Osteocyte (in vitro differentiated cells): ENCODE data around the gene ARMC12. TPM values are rescaled to one million over a fixed set of nuclear protein-coding genes. Genes with fewer than 3 reads are reported as not detected.

Experiments
- DNase-seq: peaks from one replicate; pipeline ENCODE4 v3.0.0; 2021; ENCODE audit warnings: mixed read lengths; ENCODE audit not compliant: unreplicated experiment; ENCODE audit errors: extremely low spot score
- H3K27ac Mint-ChIP-seq: one replicate; pipeline ENCODE4 v1.8.0; 2021; ENCODE audit warnings: mild to moderate bottlenecking, mixed read lengths; ENCODE audit not compliant: unreplicated experiment
- H3K27me3 Mint-ChIP-seq: one replicate; pipeline ENCODE4 v1.8.0; 2021; ENCODE audit warnings: mixed read lengths; ENCODE audit not compliant: unreplicated experiment
- H3K36me3 Mint-ChIP-seq: one replicate; pipeline ENCODE4 v1.8.0; 2021; ENCODE audit warnings: mixed read lengths; ENCODE audit not compliant: unreplicated experiment
- H3K4me1 Mint-ChIP-seq: one replicate; pipeline ENCODE4 v1.8.0; 2021; ENCODE audit warnings: mixed read lengths; ENCODE audit not compliant: unreplicated experiment
- H3K4me3 Mint-ChIP-seq: one replicate; pipeline ENCODE4 v1.8.0; 2021; ENCODE audit warnings: mild to moderate bottlenecking, moderate library complexity, mixed read lengths; ENCODE audit not compliant: unreplicated experiment
- H3K9me3 Mint-ChIP-seq: one replicate; pipeline ENCODE4 v1.8.0; 2021; ENCODE audit warnings: mixed read lengths; ENCODE audit not compliant: unreplicated experiment
- total RNA-seq: library from RNA; stranded (reverse); gene quantifications from 2 replicates; pipeline ENCODE4 v1.2.1, GENCODE V29; 2021
- TF ChIP-seq, protein P1 (sequence below): fragments of 200-600 bp; sonication (generic); IDR thresholded peaks from 2 replicates; pipeline ENCODE4 v1.5.0; 2021; ENCODE audit warnings: antibody characterized with exemption, mild to moderate bottlenecking, moderate library complexity

Gene ARMC12
- total RNA-seq, 1 donor from 2014 or later, result 2.5 TPM

DNA sequence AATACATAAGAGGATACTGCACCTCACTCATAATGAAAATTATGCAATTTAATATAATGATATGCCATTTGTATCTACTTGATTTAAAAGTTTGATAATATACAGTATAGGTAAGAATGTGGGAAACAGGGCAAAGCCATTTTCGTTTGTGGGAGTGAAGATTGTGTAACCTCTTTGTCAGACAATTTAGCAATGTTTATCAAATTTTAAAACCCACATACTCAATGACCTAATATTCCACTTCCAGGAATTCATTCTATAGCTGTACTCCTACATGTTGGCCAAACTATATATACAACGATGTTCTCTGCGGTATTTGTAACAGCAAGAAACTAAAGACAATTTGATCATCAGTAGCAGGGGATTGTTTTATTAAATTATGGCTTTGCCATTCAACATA lies 30.4 kb upstream of the ARMC12 start:
- Mint-ChIP-seq H3K4me1 (peaks cover 8% of the 10 kb centered on the region), H3K4me3 (no peak overlapping the region), H3K27ac (no peak overlapping the region), H3K27me3 (no peaks in the 10 kb centered on the region), H3K9me3 (peaks cover 3% of the 10 kb centered on the region), H3K36me3 (peaks cover 2% of the 10 kb centered on the region)
- TF ChIP-seq, protein P1, sequence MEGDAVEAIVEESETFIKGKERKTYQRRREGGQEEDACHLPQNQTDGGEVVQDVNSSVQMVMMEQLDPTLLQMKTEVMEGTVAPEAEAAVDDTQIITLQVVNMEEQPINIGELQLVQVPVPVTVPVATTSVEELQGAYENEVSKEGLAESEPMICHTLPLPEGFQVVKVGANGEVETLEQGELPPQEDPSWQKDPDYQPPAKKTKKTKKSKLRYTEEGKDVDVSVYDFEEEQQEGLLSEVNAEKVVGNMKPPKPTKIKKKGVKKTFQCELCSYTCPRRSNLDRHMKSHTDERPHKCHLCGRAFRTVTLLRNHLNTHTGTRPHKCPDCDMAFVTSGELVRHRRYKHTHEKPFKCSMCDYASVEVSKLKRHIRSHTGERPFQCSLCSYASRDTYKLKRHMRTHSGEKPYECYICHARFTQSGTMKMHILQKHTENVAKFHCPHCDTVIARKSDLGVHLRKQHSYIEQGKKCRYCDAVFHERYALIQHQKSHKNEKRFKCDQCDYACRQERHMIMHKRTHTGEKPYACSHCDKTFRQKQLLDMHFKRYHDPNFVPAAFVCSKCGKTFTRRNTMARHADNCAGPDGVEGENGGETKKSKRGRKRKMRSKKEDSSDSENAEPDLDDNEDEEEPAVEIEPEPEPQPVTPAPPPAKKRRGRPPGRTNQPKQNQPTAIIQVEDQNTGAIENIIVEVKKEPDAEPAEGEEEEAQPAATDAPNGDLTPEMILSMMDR, result no peak
- no peak for DNase-seq

DNA sequence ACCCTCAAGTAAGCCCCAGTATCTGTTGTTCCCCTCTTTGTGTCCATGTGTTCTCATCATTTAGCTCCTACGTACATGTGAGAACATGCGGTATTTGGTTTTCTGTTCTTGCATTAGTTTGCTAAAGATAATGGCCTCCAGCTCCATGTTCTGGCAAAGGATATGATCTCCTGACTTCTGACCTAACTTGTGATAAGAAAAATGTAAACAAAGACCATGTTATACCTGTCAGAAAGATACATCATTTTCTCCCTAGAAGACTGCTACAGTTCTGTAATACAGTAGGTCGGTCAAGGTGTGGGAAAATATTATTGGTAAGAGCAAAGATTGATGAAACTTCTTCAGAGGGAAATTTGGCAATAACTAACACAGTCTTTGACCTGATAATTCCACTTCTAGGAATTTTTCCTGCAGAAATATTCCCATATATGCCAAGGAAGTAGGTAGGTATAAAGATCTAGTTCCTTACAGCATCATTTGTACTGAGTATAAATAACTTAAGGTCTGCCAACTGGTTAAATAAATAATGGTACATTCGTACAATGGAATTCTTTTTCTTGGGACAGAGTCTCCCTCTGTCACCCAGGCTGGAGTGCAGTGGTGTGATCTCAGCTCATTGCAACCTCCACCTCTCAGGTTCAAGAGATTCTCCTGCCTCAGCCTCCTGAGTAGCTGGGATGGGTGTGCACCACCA lies 29.0 kb upstream of the ARMC12 start:
- Mint-ChIP-seq H3K4me1 (peaks cover 8% of the 10 kb centered on the region), H3K9me3 (peaks cover 3% of the 10 kb centered on the region), H3K4me3 (no peak overlapping the region), H3K27ac (no peak overlapping the region), H3K27me3 (no peaks in the 10 kb centered on the region), H3K36me3 (peaks cover 2% of the 10 kb centered on the region)
- TF ChIP-seq, protein P1, result no peak
- no peak for DNase-seq

GRCh38 chr6:35708585-35708984 lies 28.2 kb upstream of the ARMC12 start:
- Mint-ChIP-seq H3K4me1 (peaks cover 8% of the 10 kb centered on the region), H3K4me3 (no peak overlapping the region), H3K27me3 (no peaks in the 10 kb centered on the region), H3K36me3 (peaks cover 2% of the 10 kb centered on the region), H3K9me3 (peaks cover 3% of the 10 kb centered on the region), H3K27ac (no peak overlapping the region)
- DNase-seq, result no peak
- TF ChIP-seq, protein P1, result no peak

GRCh38 chr6:35710241-35710847 lies 26.5 kb upstream of the ARMC12 start:
- Mint-ChIP-seq H3K27me3 (no peaks in the 10 kb centered on the region), H3K36me3 (no peaks in the 10 kb centered on the region), H3K4me1 (peaks cover 11% of the 10 kb centered on the region), H3K9me3 (peaks cover 3% of the 10 kb centered on the region), H3K27ac (no peak overlapping the region), H3K4me3 (no peak overlapping the region)
- TF ChIP-seq, protein P1, result no peak
- no peak for DNase-seq

DNA sequence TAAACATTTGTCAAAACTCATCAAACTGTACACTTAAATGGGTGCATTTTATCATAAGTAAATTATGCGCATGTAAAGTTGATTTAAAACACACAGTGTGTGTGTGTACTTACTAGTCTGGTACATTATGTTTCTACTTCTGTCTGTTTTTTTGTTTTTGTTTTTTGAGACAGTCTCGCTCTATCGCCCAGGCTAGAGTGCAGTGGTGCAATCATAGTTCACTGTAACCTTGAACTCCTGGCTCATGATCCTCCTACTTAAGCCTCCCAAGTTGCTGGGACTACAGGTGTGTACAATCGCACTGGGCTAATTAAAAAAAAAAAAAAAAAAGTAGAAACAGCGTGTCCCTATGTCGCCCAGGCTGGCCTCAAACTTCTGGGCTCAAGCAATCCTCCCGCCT lies 25.1 kb upstream of the ARMC12 start:
- H3K9me3 Mint-ChIP-seq, result peaks cover 3% of the 10 kb centered on the region
- TF ChIP-seq, protein P1, result no peak

More for the DNA sequence above, 25.1 kb upstream of the ARMC12 start:
- no peaks in the 10 kb centered on the region for H3K27me3 Mint-ChIP-seq
- H3K4me3 Mint-ChIP-seq, result no peak overlapping the region
- no peak overlapping the region for H3K27ac Mint-ChIP-seq
- peaks cover 18% of the 10 kb centered on the region for H3K4me1 Mint-ChIP-seq
- DNase-seq, result no peak
- peaks cover 2% of the 10 kb centered on the region for H3K36me3 Mint-ChIP-seq
